Suprapubic skin (tissue), 4 donors: Measurements from ENCODE around the gene HOXD3. TPM values are rescaled to one million over a fixed set of nuclear protein-coding genes. Genes with fewer than 3 reads are reported as not detected.

Source experiments
- DNase-seq, 2 donors: peaks; one replicate each; pipeline ENCODE4 v3.0.0-alpha.2; 2019; ENCODE audit warnings: low spot score in 2 of 2
- H3K27ac ChIP-seq: fragments of 200-600 bp; sonication (generic); one replicate; pipeline ENCODE4 v1.5.1; 2019
- H3K27me3 ChIP-seq: fragments of 200-600 bp; sonication (generic); one replicate; pipeline ENCODE4 v1.5.1; 2019
- H3K36me3 ChIP-seq: fragments of 200-600 bp; sonication (generic); one replicate; pipeline ENCODE4 v1.5.1; 2019
- H3K4me1 ChIP-seq: fragments of 200-600 bp; sonication (generic); one replicate; pipeline ENCODE4 v1.5.1; 2019
- H3K4me3 ChIP-seq: fragments of 200-600 bp; sonication (generic); one replicate; pipeline ENCODE4 v1.5.1; 2019; ENCODE audit warnings: mild to moderate bottlenecking
- H3K9me3 ChIP-seq: fragments of 200-600 bp; sonication (generic); one replicate; pipeline ENCODE4 v1.5.1; 2019
- CTCF ChIP-seq, 2 donors: fragments of 200-600 bp in 1 of 2; fragments of 450-650 bp in 1 of 2; sonication (generic) in 1 of 2; IDR thresholded peaks; one replicate each; pipeline ENCODE4 v1.5.1; 2016 to 2019; ENCODE audit warnings: antibody characterized with exemption in 2 of 2, mild to moderate bottlenecking in 1 of 2, moderate library complexity in 1 of 2
- EP300 ChIP-seq: sonication (generic); formaldehyde crosslinking; IDR thresholded peaks from one replicate; pipeline ENCODE4 v1.6.1; 2017; ENCODE audit warnings: antibody characterized with exemption
- POLR2A ChIP-seq, 2 donors: fragments of 450-650 bp; IDR thresholded peaks; one replicate each; pipeline ENCODE4 v1.6.1; 2017; ENCODE audit warnings: antibody characterized with exemption in 2 of 2, mild to moderate bottlenecking in 2 of 2, moderate library complexity in 2 of 2
- POLR2AphosphoS5 ChIP-seq, 3 donors: sonication (generic); formaldehyde crosslinking; IDR thresholded peaks; one replicate each; pipeline ENCODE4 v1.6.1; 2017; ENCODE audit warnings: antibody characterized with exemption in 3 of 3
- WGBS: methylation state at CpG from one replicate; pipeline ENCODE4 v1.1.5; 2018; 5-methylcytosine and 5-hydroxymethylcytosine counted together
- total RNA-seq, 4 donors: library from RNA; depleted of rRNA; stranded (reverse); fragments of >200 nt; gene quantifications; one replicate each; pipeline ENCODE4 v1.1.0, GENCODE V29; 2016

HOXD3 gene
- 1 to 10 TPM in 2 of 4 donors, under 1 TPM in 2; 0.49 to 3.5 (median 1.5) TPM for total RNA-seq

- Histone ChIP-seq H3K36me3 (peaks cover 6% of the 10 kb centered on the region), H3K27ac (no peak within 1 kb of the TSS), H3K27me3 (peaks cover 99% of the 10 kb centered on the region), H3K9me3 (no peaks in the 10 kb centered on the region), H3K4me3 (peak within 1 kb of the TSS; percentile 45), H3K4me1 (peaks cover 52% of the 10 kb centered on the region)
- TF ChIP-seq POLR2AphosphoS5 (IDR thresholded peaks at IDR 0.05) (no peak), POLR2A (IDR thresholded peaks at IDR 0.05) (no peak), CTCF (IDR thresholded peaks at IDR 0.05) (no peak), EP300 (no peak)
- 31% methylated on average over 13 of the region's 48 CpGs for WGBS
- no peak for DNase-seq
These were observed at the start of gene HOXD3 for GRCh38 chr2:176156807-176157498. TSS of gene HOXD3 (plus strand) at chr2:176157307. CDS start at chr2:176169115, 11,808 bp downstream.

GRCh38 chr2:176107731-176108181 lies 49.4 kb upstream of the HOXD3 start:
- no peak for TF ChIP-seq EP300
- no peak for TF ChIP-seq POLR2AphosphoS5 (IDR thresholded peaks at IDR 0.05)
- TF ChIP-seq POLR2A (IDR thresholded peaks at IDR 0.05), result no peak
- TF ChIP-seq CTCF (IDR thresholded peaks at IDR 0.05), result no peak
- Histone ChIP-seq H3K4me1 (peaks cover 51% of the 10 kb centered on the region), H3K4me3 (peak overlapping the region; percentile 55), H3K9me3 (no peaks in the 10 kb centered on the region), H3K27me3 (peaks cover 99% of the 10 kb centered on the region), H3K27ac (no peak overlapping the region), H3K36me3 (no peaks in the 10 kb centered on the region)
- DNase-seq, result no peak
- no CpG with 5 or more reads among the region's 59 CpGs for WGBS

- no peak overlapping the region for H3K4me3 ChIP-seq
- H3K9me3 ChIP-seq, result no peaks in the 10 kb centered on the region
- 41% methylated on average over 26 of the region's 26 CpGs for WGBS
- no peak for DNase-seq
- H3K27ac ChIP-seq, result no peak overlapping the region
- peaks cover 99% of the 10 kb centered on the region for H3K27me3 ChIP-seq
- peaks cover 44% of the 10 kb centered on the region for H3K4me1 ChIP-seq
- TF ChIP-seq CTCF (IDR thresholded peaks at IDR 0.05), result no peak
- no peak for TF ChIP-seq POLR2A (IDR thresholded peaks at IDR 0.05)
- TF ChIP-seq EP300, result no peak
- H3K36me3 ChIP-seq, result no peaks in the 10 kb centered on the region
These were observed 47.8 kb upstream of the HOXD3 start for GRCh38 chr2:176109192-176109901.

- Histone ChIP-seq H3K4me1 (peaks cover 38% of the 10 kb centered on the region), H3K27me3 (peaks cover 99% of the 10 kb centered on the region), H3K4me3 (no peak overlapping the region), H3K9me3 (no peaks in the 10 kb centered on the region), H3K36me3 (no peaks in the 10 kb centered on the region), H3K27ac (no peak overlapping the region)
- no peak for DNase-seq
- 35% methylated on average over 4 of the region's 4 CpGs for WGBS
- no peak for TF ChIP-seq CTCF (IDR thresholded peaks at IDR 0.05)
- TF ChIP-seq POLR2A (IDR thresholded peaks at IDR 0.05), result no peak
- no peak for TF ChIP-seq POLR2AphosphoS5 (IDR thresholded peaks at IDR 0.05)
- TF ChIP-seq EP300, result no peak
These were observed 47.2 kb upstream of the HOXD3 start for GRCh38 chr2:176109946-176110345.
